ENCODE results near the gene NUBPL.

DNA sequence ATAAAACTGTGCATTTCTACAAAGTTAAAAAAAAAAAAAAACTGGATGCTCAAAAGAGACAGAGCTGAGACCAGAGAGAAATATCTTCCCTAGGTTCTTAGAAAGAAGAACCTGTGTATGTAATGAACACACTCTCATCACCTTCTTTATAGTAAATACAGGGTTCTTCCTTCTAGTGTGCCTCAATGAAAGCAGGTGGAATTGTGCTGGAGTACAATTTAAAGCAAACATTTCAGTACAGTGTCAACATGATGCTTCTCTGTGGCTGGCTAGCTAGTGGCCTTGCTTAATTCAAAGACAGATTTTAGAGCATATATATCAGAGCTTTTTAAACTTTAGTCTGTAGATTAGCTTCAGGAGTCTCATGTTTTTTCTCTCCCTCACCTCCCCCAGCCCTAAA, 266.1 kb downstream of the NUBPL start:
- TF ChIP-seq, protein P1, sequence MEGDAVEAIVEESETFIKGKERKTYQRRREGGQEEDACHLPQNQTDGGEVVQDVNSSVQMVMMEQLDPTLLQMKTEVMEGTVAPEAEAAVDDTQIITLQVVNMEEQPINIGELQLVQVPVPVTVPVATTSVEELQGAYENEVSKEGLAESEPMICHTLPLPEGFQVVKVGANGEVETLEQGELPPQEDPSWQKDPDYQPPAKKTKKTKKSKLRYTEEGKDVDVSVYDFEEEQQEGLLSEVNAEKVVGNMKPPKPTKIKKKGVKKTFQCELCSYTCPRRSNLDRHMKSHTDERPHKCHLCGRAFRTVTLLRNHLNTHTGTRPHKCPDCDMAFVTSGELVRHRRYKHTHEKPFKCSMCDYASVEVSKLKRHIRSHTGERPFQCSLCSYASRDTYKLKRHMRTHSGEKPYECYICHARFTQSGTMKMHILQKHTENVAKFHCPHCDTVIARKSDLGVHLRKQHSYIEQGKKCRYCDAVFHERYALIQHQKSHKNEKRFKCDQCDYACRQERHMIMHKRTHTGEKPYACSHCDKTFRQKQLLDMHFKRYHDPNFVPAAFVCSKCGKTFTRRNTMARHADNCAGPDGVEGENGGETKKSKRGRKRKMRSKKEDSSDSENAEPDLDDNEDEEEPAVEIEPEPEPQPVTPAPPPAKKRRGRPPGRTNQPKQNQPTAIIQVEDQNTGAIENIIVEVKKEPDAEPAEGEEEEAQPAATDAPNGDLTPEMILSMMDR (conservative IDR thresholded peaks at IDR 0.05; ENCODE audit: low read length) = no peak
- no peak for TF ChIP-seq EZH2phosphoT487 (IDR thresholded peaks at IDR 0.05; ENCODE audit: borderline replicate concordance)
